Panc1 (cell line): ENCODE measurements around the gene DDB1. TPM values are rescaled to one million over a fixed set of nuclear protein-coding genes. Genes with fewer than 3 reads are reported as not detected.

ENCODE experiments used
- ATAC-seq: fragments of 200-7000 bp; cut with Tn5 transposase; 2 replicates; pipeline ENCODE4 v1.9.1; 2020; ENCODE audit warnings: mild to moderate bottlenecking, moderate library complexity
- BruUV-seq: library from RNA; stranded (reverse); fragments of 400-500 nt; replicated peaks from 2 replicates; lab custom pipeline; 2021; lab: Mats Ljungman, UMichigan
- CTCF ChIA-PET: fragments of 300-600 bp; sonication (Branson Sonifier 250); formaldehyde crosslinking; loops from one replicate; lab custom pipeline; 2022; ENCODE audit warnings: antibody characterized with exemption; lab: Charles Lee
- POLR2A ChIA-PET: fragments of 300-600 bp; sonication (Branson Sonifier 250); formaldehyde crosslinking; loops from one replicate; lab custom pipeline; 2022; ENCODE audit warnings: antibody characterized with exemption; lab: Charles Lee
- DNase-seq: peaks from one replicate; pipeline ENCODE4 v3.0.0-alpha.2; 2010; ENCODE audit warnings: low read depth, low spot score
- H3K27ac ChIP-seq: 2 replicates; pipeline ENCODE4 v1.5.1; 2011; ENCODE audit warnings: mild to moderate bottlenecking, low read length, inconsistent platforms
- H3K27me3 ChIP-seq: fragments of 200-500 bp; sonication (Bioruptor generic); 2 replicates; pipeline ENCODE4 v1.6.0; 2014; ENCODE audit warnings: low read length, inconsistent platforms; ENCODE audit not compliant: control insufficient read depth, insufficient read depth
- H3K36me3 ChIP-seq: fragments of 200-500 bp; sonication (Bioruptor generic); 2 replicates; pipeline ENCODE4 v1.5.1; 2014; ENCODE audit warnings: inconsistent platforms, mild to moderate bottlenecking, low read length, moderate library complexity; ENCODE audit not compliant: control insufficient read depth, insufficient read depth
- H3K4me1 ChIP-seq: 2 replicates; pipeline ENCODE4 v1.5.1; 2011; ENCODE audit warnings: inconsistent platforms, mild to moderate bottlenecking, low read length, moderate library complexity; ENCODE audit not compliant: control insufficient read depth, insufficient read depth
- H3K4me3 ChIP-seq, 2 experiments: 2 replicates each; pipeline ENCODE4 v1.5.1; 2011 to 2012; ENCODE audit warnings: low read depth in 2 of 2, low read length in 2 of 2, mild to moderate bottlenecking in 2 of 2, inconsistent platforms in 1 of 2, moderate library complexity in 1 of 2
- H3K9me3 ChIP-seq: fragments of 200-500 bp; sonication (Bioruptor generic); 2 replicates; pipeline ENCODE4 v1.5.1; 2014; ENCODE audit warnings: low read depth, mild to moderate bottlenecking, inconsistent platforms, low read length, moderate library complexity; ENCODE audit not compliant: control insufficient read depth, insufficient read depth
- CTCF ChIP-seq: fragments of 450-650 bp; IDR thresholded peaks from 2 replicates; pipeline ENCODE4 v1.5.1; 2017; ENCODE audit warnings: mild to moderate bottlenecking
- POLR2AphosphoS5 ChIP-seq: IDR thresholded peaks from 2 replicates; pipeline ENCODE4 v1.6.1; 2012; ENCODE audit warnings: mild to moderate bottlenecking, low read depth, low read length, moderate library complexity
- REST ChIP-seq, 2 experiments: IDR thresholded peaks; 2 replicates each; pipeline ENCODE4 v1.6.1; 2011 to 2012; ENCODE audit warnings: low read depth in 2 of 2, control low read depth in 1 of 2, low read length in 1 of 2, mild to moderate bottlenecking in 1 of 2, moderate library complexity in 1 of 2; ENCODE audit not compliant: insufficient read depth in 1 of 2
- SIN3A ChIP-seq: IDR thresholded peaks from 2 replicates; pipeline ENCODE4 v1.6.1; 2012; ENCODE audit warnings: low read depth, mild to moderate bottlenecking, low read length, moderate library complexity, borderline replicate concordance; ENCODE audit not compliant: insufficient read depth
- TCF7L2 ChIP-seq: IDR thresholded peaks from 2 replicates; pipeline ENCODE4 v1.6.1; 2011; ENCODE audit warnings: mild to moderate bottlenecking, low read depth, low read length, inconsistent platforms
- in situ Hi-C: cut with HindIII; loops from 2 replicates; pipeline ENCODE4 v1.10.0; 2016; ENCODE audit warnings: low sequenced_read_pairs, low pct_unique_long_range_greater_than_20kb
- intact Hi-C: fragments of 100-400 bp; cut with micrococcal nuclease; formaldehyde crosslinking; loops from one replicate; pipeline ENCODE4 v1.10.0; 2022; ENCODE audit not compliant: unreplicated experiment
- total RNA-seq: library from RNA; stranded (reverse); gene quantifications from one replicate; pipeline ENCODE4 v1.2.1, GENCODE V29; 2021; ENCODE audit not compliant: unreplicated experiment

DDB1 gene
- total RNA-seq, 1 experiment from 2014 or later, result 217 TPM

DNA sequence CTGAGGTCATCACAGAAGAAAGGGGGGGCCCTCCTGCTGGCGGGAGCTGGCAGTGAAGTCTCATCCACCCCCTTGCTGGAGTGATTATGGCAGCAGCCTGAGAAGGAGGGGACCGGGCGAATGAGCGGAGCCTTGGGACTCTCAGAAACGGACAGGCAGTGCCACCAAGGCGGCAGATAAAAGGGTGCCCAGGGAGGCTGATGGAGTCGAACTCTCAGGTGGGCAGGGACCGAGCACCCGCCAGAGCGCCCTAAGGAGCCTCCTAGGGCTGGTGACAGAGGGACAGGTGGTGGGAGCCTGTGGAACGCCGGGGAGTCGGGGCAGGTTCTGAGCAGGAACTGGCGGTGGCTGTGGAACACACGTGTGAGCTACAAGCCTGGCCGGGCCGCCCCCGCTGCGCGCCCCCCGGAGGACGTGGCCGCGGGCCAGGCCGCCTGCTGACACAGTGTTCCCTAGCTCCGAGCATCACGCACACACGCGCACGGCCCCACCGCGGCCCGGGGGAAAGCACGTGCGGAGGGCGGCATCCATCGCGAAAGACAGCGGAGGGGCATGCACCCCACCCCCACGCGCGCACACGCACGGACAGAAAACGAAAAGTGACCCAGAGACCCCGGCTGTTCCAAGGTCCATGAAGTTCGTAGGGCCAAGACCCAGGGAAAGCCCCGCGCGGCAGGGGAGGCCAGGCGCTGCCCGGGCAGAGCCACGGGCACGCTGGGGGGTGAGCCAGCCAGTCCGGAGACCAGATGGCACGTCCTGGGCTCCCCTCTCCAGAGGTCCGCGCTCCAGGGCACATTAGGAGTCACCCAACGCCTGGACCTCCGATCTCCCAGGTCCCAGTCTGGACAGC lies 38.8 kb downstream of the DDB1 start:
- H3K4me3 ChIP-seq, result peak overlapping the region; percentile 48 to 62
- in situ Hi-C loops (no loop called here), intact Hi-C loops (no loop called here)
- ChIA-PET POLR2A (interaction anchor here (0.6 to 0.7 kb wide), 2 partner anchors 68 to 129 kb away, joined by 9 to 11 read pairs; partner anchors contain the start of gene TMEM138), CTCF (no interaction called here)
- no peak overlapping the region for H3K27ac ChIP-seq
- H3K9me3 ChIP-seq, result no peaks in the 10 kb centered on the region
- ATAC-seq (peak; percentile 74), DNase-seq (no peak)
- 0 out of 2 replicates have a peak, but pooled peaks cover 2% of the 10 kb centered on the region for H3K36me3 ChIP-seq
- no TSS peak for BruUV-seq
- no peaks in the 10 kb centered on the region for H3K4me1 ChIP-seq
- TF ChIP-seq TCF7L2 (peak; percentile 86), CTCF (no peak), SIN3A (no peak), REST (IDR thresholded peaks at IDR 0.05; ENCODE audit: insufficient read depth in 1 of 2, low read depth in 2 of 2, low read length in 1 of 2) (no peak)
- no peaks in the 10 kb centered on the region for H3K27me3 ChIP-seq

DNA sequence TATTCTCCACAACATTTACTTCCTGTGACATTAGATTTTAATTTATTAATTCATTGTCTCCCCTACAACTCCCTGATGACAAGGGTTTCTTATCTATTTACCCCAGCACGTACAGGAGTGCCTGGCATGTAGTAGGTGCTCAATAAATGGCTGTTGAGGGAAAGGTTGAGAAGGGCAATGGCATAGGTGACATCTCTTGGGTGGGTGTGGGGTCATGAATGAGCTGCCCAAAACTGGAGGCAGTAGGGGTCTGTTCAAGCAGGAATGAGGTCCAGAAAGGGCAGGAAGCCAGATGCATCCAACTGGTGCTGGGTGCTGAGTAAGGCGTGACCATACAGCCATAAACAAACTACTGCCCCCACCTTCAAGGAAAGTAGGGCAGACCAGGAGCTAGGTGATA lies 40.5 kb downstream of the DDB1 start:
- Histone ChIP-seq H3K9me3 (no peaks in the 10 kb centered on the region), H3K4me3 (no peak overlapping the region), H3K27ac (no peak overlapping the region), H3K27me3 (no peaks in the 10 kb centered on the region), H3K4me1 (no peaks in the 10 kb centered on the region), H3K36me3 (no peaks in the 10 kb centered on the region)
- POLR2A ChIA-PET, result no interaction called here
- ATAC-seq (no peak), DNase-seq (no peak)
- TF ChIP-seq POLR2AphosphoS5 (no peak), SIN3A (no peak), CTCF (no peak), TCF7L2 (no peak), REST (IDR thresholded peaks at IDR 0.05; ENCODE audit: insufficient read depth in 1 of 2, low read depth in 2 of 2, low read length in 1 of 2) (no peak)
- intact Hi-C loops (no loop called here), in situ Hi-C loops (no loop called here)
- BruUV-seq, result no TSS peak
- CTCF ChIA-PET, result no interaction called here
